Measurements from ENCODE around the gene CCL23. TPM values are rescaled to one million over a fixed set of nuclear protein-coding genes. Genes with fewer than 3 reads are reported as not detected.
A peak's percentile ranks its signal among the peaks of the same experiment; 100 is the strongest.

Gene CCL23
- total and polyA plus RNA-seq, 12 donors: 1.9 to 25.7 (median 6.9) TPM

GRCh38 chr17:35978346-35978745 lies 39.4 kb downstream of the CCL23 start:
- TF ChIP-seq CTCF (IDR thresholded peaks at IDR 0.05) (no peak), POLR2A (IDR thresholded peaks at IDR 0.05) (no peak)
- 71 to 90% (median 80%) methylated on average over 3 of the region's 3 CpGs for WGBS, 4 donors
- intact Hi-C loops (cut with DNase I): loop anchor here (10.0 kb wide), 3 partner anchors 96 to 506 kb away; partner anchors contain the start of gene ZNHIT3 (in 1 of the 2)
- peaks cover 0 to 9% of the 10 kb centered on the region in 2 donors for H3K4me1 ChIP-seq (replicated peaks in 1 of 2)
- no peak overlapping the region for H3K27ac ChIP-seq
- no peaks in the 10 kb centered on the region for H3K9me3 ChIP-seq (replicated peaks in 1 of 3)
- H3K4me3 ChIP-seq: no peak overlapping the region
- no peaks in the 10 kb centered on the region for H3K27me3 ChIP-seq
- no peaks in the 10 kb centered on the region for H3K36me3 ChIP-seq (replicated peaks in 1 of 2)
- DNase-seq: no peak

- H3K27me3 ChIP-seq: no peaks in the 10 kb centered on the region
- no peaks in the 10 kb centered on the region for H3K36me3 ChIP-seq (replicated peaks in 1 of 2)
- peaks cover 0 to 18% of the 10 kb centered on the region in 2 donors for H3K4me1 ChIP-seq (replicated peaks in 1 of 2)
- no peak overlapping the region for H3K4me3 ChIP-seq
- intact Hi-C loops (cut with DNase I): loop anchor here (10.0 kb wide), 3 partner anchors 97 to 507 kb away; partner anchors contain the start of gene ZNHIT3 (in 1 of the 2)
- no peak for TF ChIP-seq POLR2A (IDR thresholded peaks at IDR 0.05)
- TF ChIP-seq CTCF (IDR thresholded peaks at IDR 0.05): no peak
- H3K9me3 ChIP-seq (replicated peaks in 1 of 3): no peaks in the 10 kb centered on the region
- no peak overlapping the region for H3K27ac ChIP-seq
- 64 to 94% (median 91%) methylated on average over 4 to 7 of the region's 7 CpGs for WGBS, 4 donors
- DNase-seq: no peak
Observed at GRCh38 chr17:35977509-35977908, 40.3 kb downstream of the CCL23 start.

GRCh38 chr17:35973333-35974260 lies 44.2 kb downstream of the CCL23 start:
- H3K9me3 ChIP-seq (replicated peaks in 1 of 3): no peaks in the 10 kb centered on the region
- H3K4me1 ChIP-seq (replicated peaks in 1 of 2): peaks cover 0 to 21% of the 10 kb centered on the region in 2 donors
- H3K36me3 ChIP-seq (replicated peaks in 1 of 2): no peaks in the 10 kb centered on the region
- TF ChIP-seq POLR2A (IDR thresholded peaks at IDR 0.05) (no peak), CTCF (IDR thresholded peaks at IDR 0.05) (no peak)
- no peak overlapping the region for H3K4me3 ChIP-seq
- H3K27me3 ChIP-seq: no peaks in the 10 kb centered on the region
- H3K27ac ChIP-seq: peak overlapping the region in 2 of 5 donors; percentile 21 to 41
- intact Hi-C loops (cut with DNase I): loop anchor here (10.0 kb wide), 3 partner anchors 101 to 511 kb away; partner anchors contain the start of gene ZNHIT3 (in 1 of the 2)
- 45 to 51% (median 46%) methylated on average over 10 of the region's 10 CpGs for WGBS, 4 donors
- peak in 6 of 7 donors; percentile 21 to 63 (median 34) for DNase-seq

GRCh38 chr17:35972945-35973332 lies 44.8 kb downstream of the CCL23 start:
- peaks cover 0 to 21% of the 10 kb centered on the region in 2 donors for H3K4me1 ChIP-seq (replicated peaks in 1 of 2)
- H3K36me3 ChIP-seq (replicated peaks in 1 of 2): no peaks in the 10 kb centered on the region
- no peak for DNase-seq
- 64 to 78% (median 71%) methylated on average over 4 of the region's 4 CpGs for WGBS, 4 donors
- H3K27ac ChIP-seq: peak overlapping the region in 1 of 5 donors; percentile 41
- H3K27me3 ChIP-seq: no peaks in the 10 kb centered on the region
- intact Hi-C loops (cut with DNase I): loop anchor here (10.0 kb wide), 3 partner anchors 102 to 512 kb away; partner anchors contain the start of gene ZNHIT3 (in 1 of the 2)
- TF ChIP-seq CTCF (IDR thresholded peaks at IDR 0.05) (no peak), POLR2A (IDR thresholded peaks at IDR 0.05) (no peak)
- no peaks in the 10 kb centered on the region for H3K9me3 ChIP-seq (replicated peaks in 1 of 3)
- H3K4me3 ChIP-seq: no peak overlapping the region

Measured in adrenal gland (tissue), 12 donors.